22Rv1 (cell line): ENCODE measurements around the gene MAGI1.

Experiments used
- H3K27ac ChIP-seq: fragments of 450-650 bp; 2 replicates; pipeline ENCODE4 v1.5.1; 2017
- ZFX ChIP-seq: fragments of 450-650 bp; IDR thresholded peaks from 2 replicates; pipeline ENCODE4 v1.6.1; 2017; ENCODE audit warnings: antibody characterized with exemption, borderline replicate concordance
- TF ChIP-seq, protein P1 (sequence below): fragments of 450-650 bp; IDR thresholded peaks from 2 replicates; pipeline ENCODE4 v1.5.1; 2017; ENCODE audit warnings: mild to moderate bottlenecking

Gene MAGI1

DNA sequence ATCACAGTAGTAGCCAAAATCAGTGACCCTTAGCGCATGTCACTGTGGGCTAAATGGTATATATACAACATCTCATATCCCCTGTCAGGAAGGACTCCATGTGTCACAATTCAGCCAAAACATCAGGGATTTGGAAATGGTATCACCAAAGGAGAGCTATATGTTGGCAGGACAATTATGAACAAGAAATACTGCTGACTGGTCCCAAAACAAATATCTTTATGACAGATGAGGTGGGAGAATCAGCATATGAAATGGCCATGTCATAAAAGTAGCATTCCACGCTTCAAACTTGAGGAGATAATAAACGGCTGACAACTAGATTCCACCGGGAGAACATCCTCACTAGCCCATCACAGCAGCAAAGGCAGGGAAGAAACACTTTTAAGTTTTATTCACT lies 158.4 kb downstream of the MAGI1 start:
- H3K27ac ChIP-seq = no peak overlapping the region
- TF ChIP-seq, protein P1, sequence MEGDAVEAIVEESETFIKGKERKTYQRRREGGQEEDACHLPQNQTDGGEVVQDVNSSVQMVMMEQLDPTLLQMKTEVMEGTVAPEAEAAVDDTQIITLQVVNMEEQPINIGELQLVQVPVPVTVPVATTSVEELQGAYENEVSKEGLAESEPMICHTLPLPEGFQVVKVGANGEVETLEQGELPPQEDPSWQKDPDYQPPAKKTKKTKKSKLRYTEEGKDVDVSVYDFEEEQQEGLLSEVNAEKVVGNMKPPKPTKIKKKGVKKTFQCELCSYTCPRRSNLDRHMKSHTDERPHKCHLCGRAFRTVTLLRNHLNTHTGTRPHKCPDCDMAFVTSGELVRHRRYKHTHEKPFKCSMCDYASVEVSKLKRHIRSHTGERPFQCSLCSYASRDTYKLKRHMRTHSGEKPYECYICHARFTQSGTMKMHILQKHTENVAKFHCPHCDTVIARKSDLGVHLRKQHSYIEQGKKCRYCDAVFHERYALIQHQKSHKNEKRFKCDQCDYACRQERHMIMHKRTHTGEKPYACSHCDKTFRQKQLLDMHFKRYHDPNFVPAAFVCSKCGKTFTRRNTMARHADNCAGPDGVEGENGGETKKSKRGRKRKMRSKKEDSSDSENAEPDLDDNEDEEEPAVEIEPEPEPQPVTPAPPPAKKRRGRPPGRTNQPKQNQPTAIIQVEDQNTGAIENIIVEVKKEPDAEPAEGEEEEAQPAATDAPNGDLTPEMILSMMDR = no peak
- no peak for TF ChIP-seq ZFX

DNA sequence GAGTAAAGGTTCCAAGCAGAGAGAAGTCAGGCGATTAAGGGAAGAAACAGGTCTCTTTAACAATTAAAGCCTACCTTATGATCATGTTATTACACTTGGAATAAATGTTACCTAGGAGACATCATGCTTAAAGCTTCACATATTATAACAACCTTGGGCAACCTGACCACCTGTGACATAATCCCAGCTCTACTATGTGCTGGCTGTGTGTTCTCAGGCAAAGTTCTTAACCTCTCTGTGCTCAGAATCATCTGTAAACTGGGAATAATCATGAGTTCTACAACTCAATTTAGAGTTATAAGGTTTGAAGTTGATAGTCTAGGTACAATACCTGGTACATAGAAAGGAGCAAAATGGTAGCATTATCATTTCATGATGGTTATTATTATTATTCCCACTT lies 159.3 kb downstream of the MAGI1 start:
- no peak for TF ChIP-seq ZFX
- TF ChIP-seq, protein P1 = no peak
- no peak overlapping the region for H3K27ac ChIP-seq

DNA sequence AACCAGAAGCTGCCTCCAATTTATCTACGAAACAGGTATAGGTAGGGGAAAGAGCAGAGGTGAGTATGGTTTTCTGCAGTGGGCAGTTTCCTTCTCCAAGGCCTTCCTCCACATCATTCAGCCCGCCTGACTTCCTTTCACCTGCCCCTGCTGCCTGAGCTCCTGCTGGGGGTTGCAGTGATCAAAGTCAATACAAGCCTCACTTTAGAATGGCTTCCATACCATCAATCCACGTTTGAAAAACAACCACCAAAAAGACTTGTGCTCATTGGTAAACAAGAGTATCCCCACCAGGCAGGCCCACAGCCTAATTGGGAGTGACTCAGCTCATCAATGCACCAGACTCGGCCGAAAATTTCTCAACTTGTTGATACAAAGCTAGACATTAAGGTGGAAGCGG lies 159.9 kb downstream of the MAGI1 start:
- no peak for TF ChIP-seq ZFX
- TF ChIP-seq, protein P1 = no peak
- no peak overlapping the region for H3K27ac ChIP-seq

DNA sequence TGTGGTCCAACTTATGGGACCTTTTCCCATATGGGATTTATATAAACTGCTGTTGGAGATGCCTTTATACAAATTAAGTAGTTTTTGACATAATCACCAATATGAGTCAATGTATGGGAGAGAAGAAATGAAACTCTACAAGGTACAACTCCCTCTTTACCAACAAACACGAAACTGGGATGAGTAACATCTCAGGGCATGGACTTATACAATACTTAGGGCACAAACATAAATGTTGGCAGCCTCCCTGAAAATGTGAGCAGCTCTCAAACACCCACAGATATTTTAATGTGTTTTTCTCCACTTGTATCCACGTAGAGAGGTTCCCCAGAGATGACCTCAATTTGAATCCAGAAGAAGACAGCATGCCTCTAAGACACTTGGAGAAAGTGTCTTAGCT lies 161.6 kb downstream of the MAGI1 start:
- H3K27ac ChIP-seq = no peak overlapping the region
- TF ChIP-seq, protein P1 = no peak
- TF ChIP-seq ZFX = no peak

DNA sequence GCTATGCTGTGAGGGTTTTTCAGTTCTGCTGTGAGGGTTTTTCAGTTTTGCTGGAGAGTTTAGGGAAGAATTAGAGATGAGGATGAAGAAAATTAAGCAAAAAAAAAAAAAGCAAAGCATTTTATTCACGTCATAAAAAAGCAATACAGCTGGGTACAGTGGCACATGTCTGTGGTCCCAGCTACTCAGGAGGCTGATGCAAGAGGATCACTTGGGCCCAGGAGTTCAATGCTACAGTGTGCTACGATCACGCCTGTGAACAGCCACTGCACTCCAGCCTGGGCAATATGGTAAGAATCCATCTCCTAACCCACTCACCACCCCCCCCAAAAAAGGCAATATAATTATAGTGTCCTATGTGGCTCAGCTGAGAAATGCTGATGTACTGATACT lies 162.7 kb downstream of the MAGI1 start:
- no peak overlapping the region for H3K27ac ChIP-seq
- no peak for TF ChIP-seq ZFX
- TF ChIP-seq, protein P1 = no peak

DNA sequence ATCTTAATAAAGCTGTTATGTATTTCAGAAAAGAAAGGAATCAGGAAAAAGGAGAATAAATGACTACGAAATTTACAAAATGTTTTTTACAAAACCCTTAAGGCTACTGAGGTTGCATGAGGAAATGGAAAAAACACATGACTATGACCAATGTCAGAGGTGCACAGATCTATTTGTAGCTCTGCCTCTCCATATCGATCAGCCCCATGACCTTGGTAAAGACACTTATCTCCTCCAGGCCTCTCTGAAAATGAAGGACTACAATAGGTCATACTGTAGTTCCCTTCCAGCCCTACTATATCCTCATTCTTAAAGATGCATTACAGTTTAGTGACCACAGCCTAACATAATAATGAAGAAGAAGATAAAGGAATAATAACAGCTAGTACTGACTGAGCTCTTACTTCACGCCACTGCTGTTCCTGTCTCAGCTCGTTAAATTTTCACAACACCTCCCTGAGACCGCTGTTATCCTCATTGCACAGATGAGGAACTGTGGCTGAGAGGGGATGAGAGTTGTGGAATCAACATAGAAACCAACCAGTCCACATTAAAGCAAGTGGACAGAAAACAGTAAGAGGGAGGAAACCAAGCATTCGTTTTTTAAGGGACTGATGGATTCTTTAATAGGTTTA lies 163.2 kb downstream of the MAGI1 start:
- no peak overlapping the region for H3K27ac ChIP-seq
- no peak for TF ChIP-seq ZFX
- TF ChIP-seq, protein P1 = no peak

DNA sequence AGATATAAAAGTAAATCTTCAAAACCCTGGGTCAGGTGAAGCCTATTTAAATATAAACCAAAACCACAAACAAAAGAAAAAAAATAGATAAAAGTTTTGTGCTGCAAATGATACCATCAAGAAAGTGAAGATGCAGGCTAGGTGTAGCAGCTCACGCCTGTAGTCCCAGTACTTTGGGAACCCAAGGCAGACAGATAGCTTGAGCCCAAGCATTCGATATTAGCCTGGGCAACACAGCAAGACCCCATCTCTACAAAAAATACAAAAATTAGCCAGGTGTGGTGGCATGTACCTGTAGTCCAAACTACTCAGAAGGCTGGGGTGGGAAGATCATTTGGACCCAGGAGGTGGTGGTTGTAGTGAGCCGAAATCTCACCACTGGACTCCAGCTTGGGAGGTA lies 164.8 kb downstream of the MAGI1 start:
- TF ChIP-seq, protein P1 = no peak
- no peak for TF ChIP-seq ZFX
- no peak overlapping the region for H3K27ac ChIP-seq
